ENCODE measurements around the gene PDCL3.

The PDCL3 gene

GRCh38 chr2:100562613-100563406 lies at the start of gene PDCL3:
PDCL3 (plus strand) TSS chr2:100562993; CDS start chr2:100563068, 75 bp downstream.
- DNase-seq (ENCODE audit: low spot score), result peak; percentile 97

GRCh38 chr2:100513650-100514049 lies 49.1 kb upstream of the PDCL3 start:
- no peak for DNase-seq (ENCODE audit: low spot score)

GRCh38 chr2:100517556-100517955 lies 45.2 kb upstream of the PDCL3 start:
- DNase-seq (ENCODE audit: low spot score), result no peak

GRCh38 chr2:100518801-100519200 lies 44.0 kb upstream of the PDCL3 start:
- DNase-seq (ENCODE audit: low spot score), result no peak

GRCh38 chr2:100520224-100520623 lies 42.6 kb upstream of the PDCL3 start:
- DNase-seq (ENCODE audit: low spot score), result no peak

GRCh38 chr2:100522430-100522829 lies 40.4 kb upstream of the PDCL3 start:
- no peak for DNase-seq (ENCODE audit: low spot score)

- no peak for DNase-seq (ENCODE audit: low spot score)
These were observed 38.5 kb upstream of the PDCL3 start for GRCh38 chr2:100524331-100524730.

- no peak for DNase-seq (ENCODE audit: low spot score)
These were observed 35.9 kb upstream of the PDCL3 start for GRCh38 chr2:100526868-100527267.

- DNase-seq (ENCODE audit: low spot score), result no peak
These were observed 35.3 kb upstream of the PDCL3 start for GRCh38 chr2:100527440-100528015.

GRCh38 chr2:100529176-100529575 lies 33.6 kb upstream of the PDCL3 start:
- DNase-seq (ENCODE audit: low spot score), result no peak

- DNase-seq (ENCODE audit: low spot score), result no peak
These were observed 32.9 kb upstream of the PDCL3 start for GRCh38 chr2:100529900-100530299.

GRCh38 chr2:100535855-100536254 lies 26.9 kb upstream of the PDCL3 start:
- no peak for DNase-seq (ENCODE audit: low spot score)

GRCh38 chr2:100537918-100538317 lies 24.9 kb upstream of the PDCL3 start:
- no peak for DNase-seq (ENCODE audit: low spot score)

GRCh38 chr2:100539221-100539620 lies 23.6 kb upstream of the PDCL3 start:
- DNase-seq (ENCODE audit: low spot score), result no peak

- DNase-seq (ENCODE audit: low spot score), result no peak
These were observed 21.4 kb upstream of the PDCL3 start for GRCh38 chr2:100541404-100541803.

- DNase-seq (ENCODE audit: low spot score), result no peak
These were observed 20.4 kb upstream of the PDCL3 start for GRCh38 chr2:100542418-100542817.

- no peak for DNase-seq (ENCODE audit: low spot score)
These were observed 17.7 kb upstream of the PDCL3 start for GRCh38 chr2:100544911-100545596.

GRCh38 chr2:100546469-100546868 lies 16.3 kb upstream of the PDCL3 start:
- no peak for DNase-seq (ENCODE audit: low spot score)

GRCh38 chr2:100548771-100549170 lies 14.0 kb upstream of the PDCL3 start:
- DNase-seq (ENCODE audit: low spot score), result no peak

- no peak for DNase-seq (ENCODE audit: low spot score)
These were observed 11.5 kb upstream of the PDCL3 start for GRCh38 chr2:100551303-100551702.

GRCh38 chr2:100554798-100555407 lies 7.9 kb upstream of the PDCL3 start:
- DNase-seq (ENCODE audit: low spot score), result peak; percentile 17

- DNase-seq (ENCODE audit: low spot score), result no peak
These were observed 6.0 kb upstream of the PDCL3 start for GRCh38 chr2:100556746-100557145.

Data from activated CD4-positive, alpha-beta T cell treated with anti-CD3 and anti-CD28 coated beads, Interleukin-2, Interleukin-4, amounts not matched to agents 100 ng/mL and 50 ng/mL, durations not matched to agents 16 hours and 8 hours (primary cell).